Rectal smooth muscle tissue (tissue), 1 donor: Measurements from ENCODE around the gene SMARCAD1.

Source experiments
- H3K27ac ChIP-seq: one replicate; pipeline ENCODE4 v1.7.0; 2013; ENCODE audit warnings: low read depth, low read length, inconsistent platforms
- H3K27me3 ChIP-seq: one replicate; pipeline ENCODE4 v1.7.0; 2013; ENCODE audit warnings: low read length; ENCODE audit not compliant: control insufficient read depth, insufficient read depth
- H3K36me3 ChIP-seq: one replicate; pipeline ENCODE4 v1.7.0; 2013; ENCODE audit warnings: low read length; ENCODE audit not compliant: control insufficient read depth, insufficient read depth
- H3K4me1 ChIP-seq: one replicate; pipeline ENCODE4 v1.7.0; 2013; ENCODE audit warnings: low read length; ENCODE audit not compliant: control insufficient read depth, insufficient read depth
- H3K4me3 ChIP-seq: one replicate; pipeline ENCODE4 v1.7.0; 2013; ENCODE audit warnings: low read length
- H3K9ac ChIP-seq: one replicate; pipeline ENCODE4 v1.7.0; 2013; ENCODE audit warnings: low read length

The SMARCAD1 gene

DNA sequence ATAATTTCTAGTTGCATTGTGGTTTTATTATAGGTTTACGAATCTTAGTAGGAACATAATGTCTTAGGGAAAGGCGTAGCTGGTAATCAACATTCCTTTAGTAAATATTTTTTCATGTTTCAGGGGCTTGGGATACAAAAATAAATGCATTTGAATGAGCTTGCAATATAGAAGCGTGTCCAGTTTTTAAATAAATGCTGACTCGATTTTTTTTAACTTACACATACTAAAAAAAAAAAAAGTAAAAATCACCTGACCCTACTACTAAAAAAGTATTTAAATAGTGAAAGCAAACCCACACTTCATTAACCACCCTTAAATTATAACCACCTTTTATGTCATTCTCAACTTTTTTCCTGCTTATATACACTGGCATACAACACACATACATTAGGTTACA, 29.6 kb downstream of the SMARCAD1 start:
- Histone ChIP-seq H3K27me3 (no peaks in the 10 kb centered on the region), H3K27ac (no peak overlapping the region), H3K4me1 (no peaks in the 10 kb centered on the region), H3K36me3 (no peaks in the 10 kb centered on the region), H3K9ac (no peak overlapping the region), H3K4me3 (no peak overlapping the region)

DNA sequence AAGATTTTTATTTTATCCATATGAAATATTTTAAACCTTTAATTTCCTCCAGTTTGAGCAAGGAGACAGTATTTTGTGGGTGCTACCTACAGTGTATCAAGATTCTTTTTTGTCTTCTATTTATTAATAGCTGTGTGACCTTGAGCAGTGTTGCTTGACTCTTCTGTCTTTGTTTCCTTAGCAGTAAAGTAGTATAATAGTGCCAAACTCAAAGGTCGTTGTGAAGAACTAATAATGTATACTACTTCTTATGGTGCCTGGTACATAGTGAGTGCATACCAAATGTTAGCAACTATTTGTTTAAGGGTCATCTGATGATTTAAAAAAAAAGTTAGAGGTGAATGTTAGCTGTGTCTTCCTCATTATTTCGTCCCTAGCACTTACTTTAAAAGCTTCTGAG, 30.5 kb downstream of the SMARCAD1 start:
- Histone ChIP-seq H3K4me1 (no peaks in the 10 kb centered on the region), H3K9ac (no peak overlapping the region), H3K27ac (no peak overlapping the region), H3K4me3 (no peak overlapping the region), H3K27me3 (no peaks in the 10 kb centered on the region), H3K36me3 (peaks cover 4% of the 10 kb centered on the region)

DNA sequence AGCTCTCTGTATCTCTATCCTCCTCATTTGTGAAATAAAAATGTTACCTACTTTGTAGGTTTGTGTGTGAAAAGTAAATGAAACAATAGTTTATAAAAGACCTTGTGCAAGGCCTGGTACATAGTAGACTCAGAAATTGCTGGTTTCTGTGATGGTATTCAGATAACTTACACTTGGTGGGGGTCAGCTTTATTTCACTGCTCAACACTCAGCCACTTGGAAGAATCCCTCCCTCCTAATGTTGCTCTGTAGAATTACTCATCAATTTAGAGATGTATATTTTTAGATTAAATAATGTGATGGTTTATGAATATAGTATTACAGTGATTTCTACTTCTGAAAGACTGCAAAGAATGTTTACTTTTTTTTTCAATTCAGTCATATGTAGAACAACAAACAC, 32.7 kb downstream of the SMARCAD1 start:
- H3K4me3 ChIP-seq, result no peak overlapping the region
- H3K27me3 ChIP-seq, result no peaks in the 10 kb centered on the region
- H3K4me1 ChIP-seq, result no peaks in the 10 kb centered on the region
- H3K36me3 ChIP-seq, result peaks cover 6% of the 10 kb centered on the region
- no peak overlapping the region for H3K27ac ChIP-seq
- no peak overlapping the region for H3K9ac ChIP-seq

DNA sequence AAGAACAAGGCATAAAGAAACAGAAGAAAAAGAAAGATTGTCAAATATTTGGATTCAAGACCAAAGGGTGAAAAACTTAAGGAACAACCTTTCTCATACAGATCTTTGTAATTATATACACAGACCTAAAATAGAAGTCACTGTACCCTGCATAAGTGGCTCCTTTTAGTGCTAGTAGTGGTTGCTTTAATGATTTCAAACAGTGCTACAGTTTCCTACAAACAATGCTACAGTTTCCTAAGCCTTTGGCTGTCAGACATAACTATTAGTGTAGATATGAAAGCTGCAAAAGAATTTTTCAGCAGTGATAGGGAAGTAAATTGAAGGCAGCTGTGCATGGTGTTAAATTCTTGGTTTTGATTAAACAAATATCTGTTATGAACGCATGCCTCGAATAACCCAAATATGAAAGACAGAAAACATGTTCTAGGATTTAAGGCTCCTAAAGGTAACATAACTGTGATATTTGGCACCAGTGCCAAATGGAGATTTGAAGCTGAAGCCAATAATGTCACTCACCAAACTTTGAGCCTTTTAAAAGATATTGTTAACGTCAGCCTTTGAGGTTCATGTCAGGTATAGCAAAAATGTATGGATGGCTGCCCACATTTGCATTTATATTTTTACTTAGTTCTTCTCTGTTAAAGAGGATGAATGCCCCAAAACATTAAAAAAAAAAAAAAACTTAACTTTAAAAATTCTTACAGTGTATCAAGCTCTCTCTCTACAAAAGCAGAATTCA, 36.6 kb downstream of the SMARCAD1 start:
- H3K27me3 ChIP-seq, result no peaks in the 10 kb centered on the region
- H3K4me1 ChIP-seq, result no peaks in the 10 kb centered on the region
- no peak overlapping the region for H3K27ac ChIP-seq
- no peak overlapping the region for H3K9ac ChIP-seq
- peaks cover 8% of the 10 kb centered on the region for H3K36me3 ChIP-seq
- no peak overlapping the region for H3K4me3 ChIP-seq

DNA sequence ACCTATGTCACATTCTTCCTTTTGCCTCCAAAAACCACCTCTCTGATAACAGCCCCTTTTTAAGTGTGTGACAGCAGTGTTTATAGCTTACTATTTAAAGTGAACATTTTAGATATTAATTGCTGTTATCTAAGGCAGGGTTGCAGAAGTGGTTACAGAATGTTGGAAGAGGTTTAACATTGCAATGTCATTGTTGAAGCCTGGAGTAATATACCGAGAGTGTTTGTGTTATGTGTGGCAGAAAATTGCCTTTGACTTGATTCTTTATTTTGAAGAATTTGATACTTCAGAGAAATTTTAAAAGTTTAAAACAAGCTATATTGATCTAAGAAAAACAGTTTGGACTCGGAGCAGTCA, 37.1 kb downstream of the SMARCAD1 start:
- Histone ChIP-seq H3K4me1 (no peaks in the 10 kb centered on the region), H3K36me3 (peaks cover 8% of the 10 kb centered on the region), H3K27ac (no peak overlapping the region), H3K27me3 (no peaks in the 10 kb centered on the region), H3K9ac (no peak overlapping the region), H3K4me3 (no peak overlapping the region)

DNA sequence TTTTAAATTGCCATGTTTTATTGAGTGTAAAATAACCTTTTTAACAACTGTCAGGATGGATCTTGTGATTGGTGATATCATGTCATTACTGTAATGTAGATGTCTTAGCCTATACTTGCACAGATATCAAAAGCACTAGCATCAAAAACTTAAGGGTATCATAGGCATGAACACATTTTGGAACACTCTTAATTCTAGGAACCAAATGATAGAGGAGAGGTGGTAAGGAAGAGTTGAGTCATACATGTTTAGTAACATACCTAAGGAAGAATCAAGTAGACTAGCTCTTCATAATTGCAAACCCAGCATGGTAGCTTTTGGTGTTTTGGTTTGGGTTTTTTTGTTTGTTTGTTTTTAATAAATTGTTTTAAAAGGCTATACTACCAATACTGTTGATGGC, 43.4 kb downstream of the SMARCAD1 start:
- Histone ChIP-seq H3K27ac (no peak overlapping the region), H3K9ac (no peak overlapping the region), H3K4me1 (no peaks in the 10 kb centered on the region), H3K36me3 (no peaks in the 10 kb centered on the region), H3K27me3 (no peaks in the 10 kb centered on the region), H3K4me3 (no peak overlapping the region)

DNA sequence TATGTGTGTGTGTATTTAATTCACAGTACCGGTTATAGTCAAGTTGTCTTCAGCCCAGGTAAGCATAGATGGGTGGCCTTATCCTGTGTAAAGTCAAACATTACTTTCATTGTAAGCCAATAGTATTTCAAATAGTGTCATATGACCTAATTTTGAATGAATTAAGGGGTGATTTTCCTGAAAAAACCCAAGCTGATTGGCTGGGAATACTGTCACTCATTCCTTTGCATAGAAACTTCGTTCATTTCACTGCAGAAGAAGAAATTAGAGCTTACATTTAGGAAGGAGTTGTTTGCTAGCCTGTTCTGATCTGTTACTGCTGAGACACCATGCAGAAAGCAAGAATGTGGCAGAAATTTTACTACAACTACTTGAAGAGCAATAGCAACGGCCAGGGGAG, 45.4 kb downstream of the SMARCAD1 start:
- Histone ChIP-seq H3K4me1 (no peaks in the 10 kb centered on the region), H3K27ac (no peak overlapping the region), H3K9ac (no peak overlapping the region), H3K27me3 (no peaks in the 10 kb centered on the region), H3K4me3 (no peak overlapping the region), H3K36me3 (no peaks in the 10 kb centered on the region)

DNA sequence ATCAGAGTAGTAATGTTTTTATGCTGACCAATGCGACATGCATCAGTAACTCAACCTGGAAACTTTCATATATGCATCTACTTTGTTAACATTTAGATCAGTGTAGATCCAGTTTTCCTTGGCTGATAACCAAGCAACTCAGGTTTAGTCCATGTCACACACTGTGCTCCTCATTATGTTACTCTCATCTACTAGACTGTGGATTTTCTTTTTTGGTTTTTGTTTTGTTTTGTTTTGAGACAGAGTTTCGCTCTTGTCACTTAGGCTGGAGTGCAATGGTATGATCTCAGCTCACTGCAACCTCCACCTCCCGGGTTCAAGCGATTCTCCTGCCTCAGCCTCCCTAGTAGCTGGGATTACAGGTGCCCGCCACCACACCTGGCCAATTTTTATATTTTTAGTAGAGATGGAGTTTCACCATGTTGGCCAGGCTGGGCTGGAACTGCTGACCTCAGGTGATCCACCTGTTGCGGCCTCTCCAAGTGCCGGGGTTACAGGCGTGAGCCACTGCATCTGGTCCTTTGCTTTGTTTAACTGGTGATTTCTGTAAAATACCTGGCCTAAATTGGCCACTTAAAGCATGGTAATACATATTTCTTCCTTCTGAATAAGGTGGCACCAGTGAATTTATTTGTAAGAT, 48.6 kb downstream of the SMARCAD1 start:
- Histone ChIP-seq H3K4me1 (no peaks in the 10 kb centered on the region), H3K4me3 (no peak overlapping the region), H3K9ac (no peak overlapping the region), H3K27me3 (no peaks in the 10 kb centered on the region), H3K27ac (no peak overlapping the region), H3K36me3 (no peaks in the 10 kb centered on the region)

DNA sequence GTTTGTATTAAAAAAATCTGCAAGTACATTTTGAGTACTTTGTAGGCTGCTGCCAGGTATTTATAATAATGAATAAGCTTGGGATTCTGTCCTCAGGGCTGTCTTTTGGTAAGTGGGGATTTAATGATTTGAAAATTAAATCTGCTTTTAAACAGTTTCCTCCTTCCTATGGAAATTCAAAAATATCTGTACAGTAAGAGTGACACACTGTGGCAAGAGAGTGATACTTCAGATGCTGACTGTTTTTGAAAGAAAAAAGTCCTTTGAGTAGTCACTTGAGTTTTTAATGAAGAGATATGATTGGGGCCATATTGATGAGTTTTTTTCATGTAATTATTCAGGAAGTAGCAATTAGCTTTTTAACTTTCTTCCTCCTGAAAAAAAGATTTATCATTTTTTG, 49.2 kb downstream of the SMARCAD1 start:
- H3K4me1 ChIP-seq, result no peaks in the 10 kb centered on the region
- H3K9ac ChIP-seq, result no peak overlapping the region
- H3K27ac ChIP-seq, result no peak overlapping the region
- no peaks in the 10 kb centered on the region for H3K36me3 ChIP-seq
- H3K27me3 ChIP-seq, result no peaks in the 10 kb centered on the region
- no peak overlapping the region for H3K4me3 ChIP-seq

DNA sequence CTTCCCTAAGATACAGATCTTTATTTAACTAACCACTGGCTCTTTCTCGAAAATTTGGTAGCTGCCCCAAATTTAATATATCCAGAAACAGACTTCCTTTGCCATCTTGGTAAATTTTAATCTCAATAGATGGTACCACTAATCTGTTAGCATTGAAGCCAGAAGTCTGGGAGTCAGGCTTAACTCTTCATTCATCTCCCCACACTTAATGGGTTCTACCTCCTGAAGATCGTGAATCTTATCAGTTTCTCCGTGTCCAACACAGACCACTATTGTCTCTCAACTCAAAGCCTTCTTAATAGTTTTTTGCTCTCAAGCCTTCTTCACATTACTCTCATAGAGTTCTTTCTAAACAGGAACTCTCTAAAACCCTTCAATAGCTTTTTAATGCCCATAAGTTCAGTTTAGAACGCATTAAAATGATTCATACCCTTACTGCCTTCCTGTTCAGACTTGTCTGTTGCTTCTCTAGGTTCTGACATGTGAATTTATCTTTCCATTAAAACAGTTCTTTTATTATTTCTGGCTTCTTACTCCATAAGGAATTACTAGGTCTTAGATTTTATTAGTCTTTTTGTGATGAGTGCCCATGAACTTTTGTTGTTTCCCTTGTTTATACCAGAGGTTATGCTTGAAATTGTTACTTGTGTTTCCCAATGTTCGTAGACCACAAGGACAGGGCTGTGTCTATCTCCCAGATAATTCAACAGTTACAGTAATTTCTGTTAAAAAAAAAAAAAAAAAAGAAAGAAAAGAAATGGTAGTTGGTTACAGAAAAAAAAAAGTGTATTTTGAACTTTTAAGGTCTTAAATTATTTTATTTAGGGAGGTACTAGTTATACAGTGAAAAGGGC, 54.7 kb downstream of the SMARCAD1 start:
- Histone ChIP-seq H3K4me3 (no peak overlapping the region), H3K36me3 (no peaks in the 10 kb centered on the region), H3K27me3 (no peaks in the 10 kb centered on the region), H3K4me1 (no peaks in the 10 kb centered on the region), H3K27ac (no peak overlapping the region), H3K9ac (no peak overlapping the region)

DNA sequence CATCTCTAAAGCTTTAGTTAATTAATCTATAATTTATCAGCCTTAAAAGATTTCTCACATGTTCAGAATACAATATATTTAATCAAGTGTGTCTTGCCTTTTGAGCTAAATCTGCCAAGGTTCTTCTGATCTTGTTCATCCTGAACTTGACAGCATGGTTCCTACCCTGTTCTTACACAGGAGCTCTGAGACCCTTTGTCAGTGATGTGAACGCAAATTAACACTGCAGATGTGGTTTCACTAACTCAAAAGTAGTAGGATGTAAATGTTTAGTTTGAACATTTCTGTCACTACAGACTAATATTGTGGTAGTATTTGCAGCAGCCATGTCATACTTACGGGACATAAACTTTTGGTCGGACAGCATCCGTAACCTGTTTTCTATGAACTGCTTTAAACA, 59.4 kb downstream of the SMARCAD1 start:
- no peaks in the 10 kb centered on the region for H3K4me1 ChIP-seq
- H3K9ac ChIP-seq, result no peak overlapping the region
- no peaks in the 10 kb centered on the region for H3K36me3 ChIP-seq
- no peak overlapping the region for H3K4me3 ChIP-seq
- H3K27ac ChIP-seq, result no peak overlapping the region
- H3K27me3 ChIP-seq, result no peaks in the 10 kb centered on the region

DNA sequence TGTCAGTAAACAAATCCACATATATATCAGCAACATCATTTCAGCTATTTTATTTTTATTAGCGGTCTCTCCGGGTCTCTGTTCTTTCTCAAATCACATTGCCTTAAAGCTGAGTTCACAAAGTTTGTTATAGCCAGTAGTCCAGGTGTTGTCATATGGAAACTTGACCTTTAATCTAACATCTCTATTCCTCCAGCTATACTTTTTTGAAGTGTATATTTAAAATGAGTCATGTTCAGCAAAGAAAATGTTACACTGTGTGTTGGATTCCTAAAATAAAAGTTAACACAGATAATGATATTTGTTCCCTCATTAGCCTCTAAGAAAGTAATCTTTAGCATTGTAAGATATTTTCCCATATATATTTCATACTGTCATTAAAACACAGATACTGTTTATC, 63.6 kb downstream of the SMARCAD1 start:
- no peak overlapping the region for H3K4me3 ChIP-seq
- no peaks in the 10 kb centered on the region for H3K27me3 ChIP-seq
- H3K36me3 ChIP-seq, result peaks cover 1% of the 10 kb centered on the region
- no peaks in the 10 kb centered on the region for H3K4me1 ChIP-seq
- H3K27ac ChIP-seq, result no peak overlapping the region
- H3K9ac ChIP-seq, result no peak overlapping the region
